Stomach (tissue), 9 donors: ENCODE measurements around the gene CCDC88C. TPM values are rescaled to one million over a fixed set of nuclear protein-coding genes. Genes with fewer than 3 reads are reported as not detected.
"Not testable (repeated sequence)": the region's sequence is repeated elsewhere in the genome, so short reads cannot be mapped to it uniquely, and the experiment has no call there.

Experiments
- DNase-seq, 2 donors: peaks; one replicate each; pipeline versions ENCODE4 v3.0.0 to v3.0.0-alpha.2; 2013 to 2019
- H3K27ac ChIP-seq, 5 donors: fragments of 200-600 bp in 4 of 5; sonication (generic) in 4 of 5; one replicate each; pipeline ENCODE4 v1.5.1; 2013 to 2019; ENCODE audit warnings: mild to moderate bottlenecking in 1 of 5, moderate library complexity in 1 of 5
- H3K27me3 ChIP-seq, 3 donors: fragments of 200-600 bp; sonication (generic); one replicate each; pipeline ENCODE4 v1.5.1; 2017 to 2019; ENCODE audit warnings: mixed run types in 1 of 3
- H3K36me3 ChIP-seq, 4 donors: fragments of 200-600 bp; sonication (generic); 1 replicate in 3 of 4; 2 replicates in 1 of 4; pipeline ENCODE4 v1.5.1; 2016 to 2019
- H3K4me1 ChIP-seq, 4 donors: fragments of 200-600 bp; sonication (generic); one replicate each; pipeline ENCODE4 v1.5.1; 2016 to 2019
- H3K4me3 ChIP-seq, 4 donors: fragments of 200-600 bp; sonication (generic) in 3 of 4; one replicate each; pipeline ENCODE4 v1.5.1; 2016 to 2019; ENCODE audit warnings: mild to moderate bottlenecking in 1 of 4
- H3K9me3 ChIP-seq, 4 donors: fragments of 200-600 bp; sonication (generic); one replicate each; pipeline ENCODE4 v1.5.1; 2016 to 2019
- EP300 ChIP-seq: sonication (generic); formaldehyde crosslinking; IDR thresholded peaks from one replicate; pipeline ENCODE4 v1.6.1; 2017; ENCODE audit warnings: antibody characterized with exemption
- POLR2A ChIP-seq, 4 donors: fragments of 450-650 bp; IDR thresholded peaks; one replicate each; pipeline ENCODE4 v1.6.1; 2016; ENCODE audit warnings: antibody characterized with exemption in 4 of 4, control low read depth in 2 of 4, mild to moderate bottlenecking in 1 of 4, moderate library complexity in 1 of 4
- POLR2AphosphoS5 ChIP-seq, 3 donors: sonication (generic); formaldehyde crosslinking; IDR thresholded peaks; one replicate each; pipeline ENCODE4 v1.6.1; 2016; ENCODE audit warnings: antibody characterized with exemption in 3 of 3
- WGBS, 5 donors: extraction: QIAGEN DNeasy Blood & Tissue Kit in 3 of 5; methylation state at CpG; one replicate each; pipeline versions ENCODE4 v1.1.5 to v1.1.7; 2013 to 2018; 5-methylcytosine and 5-hydroxymethylcytosine counted together
- intact Hi-C: fragments of 100-400 bp; cut with DNase I; formaldehyde crosslinking; loops from one replicate; pipeline ENCODE4 v1.15.1; 2023; ENCODE audit warnings: low total_unique reads
- polyA plus RNA-seq, 3 donors: library from polyadenylated mRNA; stranded (reverse); fragments of 200-250 nt; gene quantifications; one replicate each; pipeline ENCODE4 v1.2.3, GENCODE V29; 2013
- total RNA-seq, 5 donors: library from RNA; depleted of rRNA; stranded (reverse); fragments of >200 nt; gene quantifications; one replicate each; pipeline versions ENCODE4 v1.1.0 to v1.2.3, GENCODE V29; 2014 to 2016
- TF ChIP-seq, protein P1 (sequence below), 7 experiments: fragments of 450-650 bp in 4 of 7; fragments of 200-600 bp in 3 of 7; sonication (generic) in 3 of 7; IDR thresholded peaks; one replicate each; pipeline ENCODE4 v1.5.1; 2016 to 2019; ENCODE audit warnings: antibody characterized with exemption in 7 of 7, control low read depth in 2 of 7, mild to moderate bottlenecking in 1 of 7
- donor health status: healthy with polysubstance abuse.
- donor health status: Bipolar disorder and iron deficiency.
- donor health status: healthy.

The CCDC88C gene
- total and polyA plus RNA-seq, 8 donors, result 10.5 to 66.9 (median 22.3) TPM

- peaks cover 4 to 71% (median 62%) of the 10 kb centered on the region in 4 donors for H3K36me3 ChIP-seq
- no peak for DNase-seq
- 75 to 84% (median 77%) methylated on average over 7 of the region's 7 CpGs for WGBS, 5 donors
- no peak overlapping the region for H3K4me3 ChIP-seq
- no peaks in the 10 kb centered on the region for H3K27me3 ChIP-seq
- H3K9me3 ChIP-seq, result peaks cover 0 to 6% (median 2%) of the 10 kb centered on the region in 4 donors
- TF ChIP-seq, protein P1, sequence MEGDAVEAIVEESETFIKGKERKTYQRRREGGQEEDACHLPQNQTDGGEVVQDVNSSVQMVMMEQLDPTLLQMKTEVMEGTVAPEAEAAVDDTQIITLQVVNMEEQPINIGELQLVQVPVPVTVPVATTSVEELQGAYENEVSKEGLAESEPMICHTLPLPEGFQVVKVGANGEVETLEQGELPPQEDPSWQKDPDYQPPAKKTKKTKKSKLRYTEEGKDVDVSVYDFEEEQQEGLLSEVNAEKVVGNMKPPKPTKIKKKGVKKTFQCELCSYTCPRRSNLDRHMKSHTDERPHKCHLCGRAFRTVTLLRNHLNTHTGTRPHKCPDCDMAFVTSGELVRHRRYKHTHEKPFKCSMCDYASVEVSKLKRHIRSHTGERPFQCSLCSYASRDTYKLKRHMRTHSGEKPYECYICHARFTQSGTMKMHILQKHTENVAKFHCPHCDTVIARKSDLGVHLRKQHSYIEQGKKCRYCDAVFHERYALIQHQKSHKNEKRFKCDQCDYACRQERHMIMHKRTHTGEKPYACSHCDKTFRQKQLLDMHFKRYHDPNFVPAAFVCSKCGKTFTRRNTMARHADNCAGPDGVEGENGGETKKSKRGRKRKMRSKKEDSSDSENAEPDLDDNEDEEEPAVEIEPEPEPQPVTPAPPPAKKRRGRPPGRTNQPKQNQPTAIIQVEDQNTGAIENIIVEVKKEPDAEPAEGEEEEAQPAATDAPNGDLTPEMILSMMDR (IDR thresholded peaks at IDR 0.05), result no peak
- TF ChIP-seq POLR2AphosphoS5 (IDR thresholded peaks at IDR 0.05), result no peak
- TF ChIP-seq EP300, result no peak
- TF ChIP-seq POLR2A (IDR thresholded peaks at IDR 0.05), result no peak
- intact Hi-C loops, result no loop called here
- H3K27ac ChIP-seq, result peak overlapping the region in 3 of 5 donors; percentile 13 to 56 (median 46)
- peaks cover 0 to 38% (median 4%) of the 10 kb centered on the region in 4 donors for H3K4me1 ChIP-seq
Measured at GRCh38 chr14:91227183-91227628, 190.4 kb downstream of the CCDC88C start.

DNA sequence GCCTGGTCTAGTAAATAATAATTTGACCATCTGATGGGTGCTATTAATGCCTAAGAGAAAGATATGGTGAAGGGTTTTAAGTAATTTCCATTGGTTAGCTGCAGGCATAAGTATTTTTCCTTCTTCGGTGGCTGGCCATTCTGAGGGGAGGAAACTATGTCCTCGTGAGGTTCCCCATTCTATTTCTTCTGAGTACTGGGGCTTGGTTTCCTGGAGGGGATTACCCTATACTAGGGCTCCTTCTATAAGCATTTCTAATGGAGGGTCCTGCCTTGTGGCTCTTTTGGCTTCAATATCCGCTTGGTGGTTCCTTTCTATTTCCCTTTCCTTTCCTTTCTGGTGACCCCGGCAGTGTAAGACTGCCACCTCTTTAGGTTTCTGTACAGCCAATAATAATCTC is 191.3 kb downstream of the CCDC88C start:
- peak overlapping the region in 1 of 5 donors; percentile 56 for H3K27ac ChIP-seq
- peaks cover 4 to 80% (median 70%) of the 10 kb centered on the region in 4 donors for H3K36me3 ChIP-seq
- H3K9me3 ChIP-seq, H3K27me3 ChIP-seq, intact Hi-C loops, H3K4me3 ChIP-seq, DNase-seq: not testable (repeated sequence)
- H3K4me1 ChIP-seq, result peaks cover 0 to 31% (median 4%) of the 10 kb centered on the region in 4 donors
- 73 to 96% (median 93%) methylated on average over 4 of the region's 4 CpGs for WGBS, 5 donors

GRCh38 chr14:91225025-91225424 is 192.6 kb downstream of the CCDC88C start:
- 90 to 94% (median 93%) methylated on average over 7 of the region's 7 CpGs for WGBS, 5 donors
- peaks cover 0 to 24% (median 4%) of the 10 kb centered on the region in 4 donors for H3K4me1 ChIP-seq
- TF ChIP-seq EP300, result no peak
- TF ChIP-seq, protein P1 (IDR thresholded peaks at IDR 0.05), result no peak
- no peak for TF ChIP-seq POLR2AphosphoS5 (IDR thresholded peaks at IDR 0.05)
- no peak for TF ChIP-seq POLR2A (IDR thresholded peaks at IDR 0.05)
- no peak for DNase-seq
- H3K4me3 ChIP-seq, result no peak overlapping the region
- peaks cover 8 to 84% (median 79%) of the 10 kb centered on the region in 4 donors for H3K36me3 ChIP-seq
- no peaks in the 10 kb centered on the region for H3K9me3 ChIP-seq
- intact Hi-C loops, result no loop called here
- H3K27ac ChIP-seq, result no peak overlapping the region
- no peaks in the 10 kb centered on the region for H3K27me3 ChIP-seq

GRCh38 chr14:91223028-91223783 is 194.4 kb downstream of the CCDC88C start:
- no peak for TF ChIP-seq EP300
- DNase-seq, result no peak
- Histone ChIP-seq H3K9me3 (no peaks in the 10 kb centered on the region), H3K4me1 (peaks cover 0 to 10% (median 4%) of the 10 kb centered on the region in 4 donors), H3K27ac (peak overlapping the region in 1 of 5 donors; percentile 10), H3K4me3 (no peak overlapping the region), H3K27me3 (no peaks in the 10 kb centered on the region), H3K36me3 (peaks cover 8 to 91% (median 84%) of the 10 kb centered on the region in 4 donors)
- intact Hi-C loops, result no loop called here
- WGBS, 5 donors, result 89 to 100% (median 97%) methylated on average over 1 of the region's 1 CpG

Other genes with a start within 250 kb of the CCDC88C start
- 10 to 100 TPM in 2 of 5 donors, 1 to 10 TPM in 1, not detected in 2; 4.0 to 19.3 (median 11.0) TPM for gene GPR68, start 173.1 kb downstream of the CCDC88C start, total RNA-seq
- 10 to 100 TPM in 1 of 3 donors, 1 to 10 TPM in 2; 1.9 to 10.9 (median 7.2) TPM for gene GPR68, start 173.1 kb downstream of the CCDC88C start, polyA plus RNA-seq
- 100 to 1,000 TPM in 1 of 5 donors, 10 to 100 TPM in 4; 66.9 to 145 (median 76.8) TPM for gene PPP4R3A, start 92.5 kb upstream of the CCDC88C start, total RNA-seq
- gene PPP4R3A, start 92.5 kb upstream of the CCDC88C start, polyA plus RNA-seq, result 10 to 100 TPM; 35.7 to 42.8 (median 38.6) TPM